Nephron (organoid): ENCODE results near the gene ARMC2.

Experiments
- H3K27ac Mint-ChIP-seq, 3 experiments: 2 replicates each; pipeline ENCODE4 v1.8.0; 2020; ENCODE audit warnings: mixed read lengths in 3 of 3, mild to moderate bottlenecking in 2 of 3, moderate library complexity in 1 of 3
- H3K27me3 Mint-ChIP-seq: 2 replicates; pipeline ENCODE4 v1.8.0; 2021; ENCODE audit warnings: low read depth, mild to moderate bottlenecking, moderate library complexity, mixed read lengths
- H3K36me3 Mint-ChIP-seq: 2 replicates; pipeline ENCODE4 v1.8.0; 2020; ENCODE audit warnings: low read depth, mixed read lengths
- H3K4me1 Mint-ChIP-seq: 2 replicates; pipeline ENCODE4 v1.8.0; 2020; ENCODE audit warnings: mixed read lengths
- H3K4me3 Mint-ChIP-seq, 3 experiments: 2 replicates each; pipeline ENCODE4 v1.8.0; 2020; ENCODE audit warnings: mild to moderate bottlenecking in 3 of 3, mixed read lengths in 3 of 3, moderate library complexity in 2 of 3
- H3K9me3 Mint-ChIP-seq: 2 replicates; pipeline ENCODE4 v1.8.0; 2020; ENCODE audit warnings: mixed read lengths
- TF ChIP-seq, protein P1 (sequence below), 3 experiments: fragments of 200-600 bp; sonication (generic); IDR thresholded peaks; one replicate each; pipeline ENCODE4 v1.5.0; 2021; ENCODE audit warnings: antibody characterized with exemption in 3 of 3; ENCODE audit not compliant: unreplicated experiment in 3 of 3

ARMC2 gene

DNA sequence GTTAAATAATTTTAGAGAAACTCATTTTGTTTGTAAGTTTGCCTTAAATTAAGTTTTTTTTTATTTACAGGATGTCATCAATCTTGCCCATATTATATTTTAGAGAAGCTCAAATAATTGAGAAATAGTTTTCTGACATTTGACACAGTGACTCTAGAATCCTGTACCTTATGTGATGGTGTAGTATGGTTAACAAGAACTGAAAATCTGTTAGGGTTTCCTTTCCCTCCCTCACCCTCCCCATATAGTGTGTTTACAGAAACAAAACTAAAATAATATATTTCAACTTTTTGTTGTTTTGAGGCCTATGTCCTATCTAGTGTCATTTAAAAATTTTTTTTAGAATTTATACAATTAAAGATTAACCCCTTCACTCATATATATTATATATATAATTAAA lies 154.7 kb downstream of the ARMC2 start:
- H3K4me1 Mint-ChIP-seq: peaks cover 27% of the 10 kb centered on the region
- peaks cover 6% of the 10 kb centered on the region for H3K36me3 Mint-ChIP-seq
- TF ChIP-seq, protein P1, sequence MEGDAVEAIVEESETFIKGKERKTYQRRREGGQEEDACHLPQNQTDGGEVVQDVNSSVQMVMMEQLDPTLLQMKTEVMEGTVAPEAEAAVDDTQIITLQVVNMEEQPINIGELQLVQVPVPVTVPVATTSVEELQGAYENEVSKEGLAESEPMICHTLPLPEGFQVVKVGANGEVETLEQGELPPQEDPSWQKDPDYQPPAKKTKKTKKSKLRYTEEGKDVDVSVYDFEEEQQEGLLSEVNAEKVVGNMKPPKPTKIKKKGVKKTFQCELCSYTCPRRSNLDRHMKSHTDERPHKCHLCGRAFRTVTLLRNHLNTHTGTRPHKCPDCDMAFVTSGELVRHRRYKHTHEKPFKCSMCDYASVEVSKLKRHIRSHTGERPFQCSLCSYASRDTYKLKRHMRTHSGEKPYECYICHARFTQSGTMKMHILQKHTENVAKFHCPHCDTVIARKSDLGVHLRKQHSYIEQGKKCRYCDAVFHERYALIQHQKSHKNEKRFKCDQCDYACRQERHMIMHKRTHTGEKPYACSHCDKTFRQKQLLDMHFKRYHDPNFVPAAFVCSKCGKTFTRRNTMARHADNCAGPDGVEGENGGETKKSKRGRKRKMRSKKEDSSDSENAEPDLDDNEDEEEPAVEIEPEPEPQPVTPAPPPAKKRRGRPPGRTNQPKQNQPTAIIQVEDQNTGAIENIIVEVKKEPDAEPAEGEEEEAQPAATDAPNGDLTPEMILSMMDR (IDR thresholded peaks at IDR 0.05; ENCODE audit: unreplicated experiment in 3 of 3): no peak
- H3K4me3 Mint-ChIP-seq: no peak overlapping the region
- H3K27me3 Mint-ChIP-seq: peaks cover under 1% of the 10 kb centered on the region
- no peak overlapping the region for H3K27ac Mint-ChIP-seq
- no peaks in the 10 kb centered on the region for H3K9me3 Mint-ChIP-seq

DNA sequence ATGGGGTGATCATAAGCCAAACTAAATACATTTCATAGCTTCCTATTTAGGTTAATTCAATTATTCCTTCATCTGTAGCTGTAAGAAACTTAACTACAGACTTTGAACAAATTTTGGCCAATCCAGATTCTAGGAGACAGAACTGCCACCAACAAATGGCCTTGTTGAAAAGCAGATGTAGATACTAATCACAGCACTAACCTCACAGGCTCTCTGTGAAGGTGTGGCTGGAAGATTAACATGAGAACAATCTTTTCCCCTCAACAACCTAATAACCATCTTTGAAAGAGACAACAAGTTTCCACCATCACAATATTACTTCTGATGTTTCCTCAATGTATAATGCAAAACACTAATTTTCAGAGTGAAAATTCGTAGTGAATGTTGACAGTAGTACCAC lies 158.6 kb downstream of the ARMC2 start:
- Mint-ChIP-seq H3K9me3 (no peaks in the 10 kb centered on the region), H3K27me3 (peaks cover 3% of the 10 kb centered on the region), H3K4me1 (peaks cover 21% of the 10 kb centered on the region), H3K36me3 (no peaks in the 10 kb centered on the region), H3K4me3 (peak overlapping the region in 2 of 3 experiments; percentile 24 to 42), H3K27ac (no peak overlapping the region)
- TF ChIP-seq, protein P1 (IDR thresholded peaks at IDR 0.05; ENCODE audit: unreplicated experiment in 3 of 3): no peak

GRCh38 chr6:109007521-109007920 lies 159.3 kb downstream of the ARMC2 start:
- Mint-ChIP-seq H3K4me3 (peak overlapping the region; percentile 46 to 90 (median 71)), H3K4me1 (peaks cover 14% of the 10 kb centered on the region), H3K27ac (no peak overlapping the region), H3K27me3 (peaks cover 3% of the 10 kb centered on the region), H3K9me3 (no peaks in the 10 kb centered on the region), H3K36me3 (no peaks in the 10 kb centered on the region)
- TF ChIP-seq, protein P1 (IDR thresholded peaks at IDR 0.05; ENCODE audit: unreplicated experiment in 3 of 3): no peak

DNA sequence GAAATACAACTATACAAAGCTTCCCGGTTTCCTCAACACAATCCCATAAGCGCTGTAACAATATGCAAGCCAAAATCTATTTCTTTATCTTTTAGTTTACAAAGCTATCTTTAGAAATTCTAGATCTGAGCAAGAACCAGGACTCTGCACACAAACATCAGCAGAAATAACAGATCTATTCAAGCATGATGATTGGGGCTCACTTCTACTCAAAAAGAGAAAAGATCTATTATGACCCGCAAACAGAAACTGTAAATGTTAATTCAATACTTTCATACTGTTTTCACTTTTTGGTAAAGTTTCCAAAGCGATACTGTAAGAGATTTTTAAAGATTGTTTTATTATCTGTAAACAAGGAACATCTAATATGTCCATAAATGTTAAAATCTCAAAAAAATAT lies 159.8 kb downstream of the ARMC2 start:
- Mint-ChIP-seq H3K27me3 (peaks cover 3% of the 10 kb centered on the region), H3K36me3 (no peaks in the 10 kb centered on the region), H3K4me3 (peak overlapping the region; percentile 71 to 90 (median 82)), H3K9me3 (no peaks in the 10 kb centered on the region), H3K27ac (no peak overlapping the region), H3K4me1 (peaks cover 12% of the 10 kb centered on the region)
- TF ChIP-seq, protein P1 (IDR thresholded peaks at IDR 0.05; ENCODE audit: unreplicated experiment in 3 of 3): no peak

- H3K27me3 Mint-ChIP-seq: peaks cover 3% of the 10 kb centered on the region
- H3K4me3 Mint-ChIP-seq: peak overlapping the region; percentile 82 to 90 (median 90)
- no peaks in the 10 kb centered on the region for H3K9me3 Mint-ChIP-seq
- H3K4me1 Mint-ChIP-seq: peaks cover 12% of the 10 kb centered on the region
- no peaks in the 10 kb centered on the region for H3K36me3 Mint-ChIP-seq
- TF ChIP-seq, protein P1 (IDR thresholded peaks at IDR 0.05; ENCODE audit: unreplicated experiment in 3 of 3): no peak
- H3K27ac Mint-ChIP-seq: peak overlapping the region; percentile 30 to 83 (median 56)
These were observed 160.5 kb downstream of the ARMC2 start for GRCh38 chr6:109008537-109009235.
